Fibroblast of lung (primary cell): Measurements from ENCODE around the gene KLHL13. TPM values are rescaled to one million over a fixed set of nuclear protein-coding genes. Genes with fewer than 3 reads are reported as not detected.

Source experiments
- DNase-seq, 2 donors: peaks; one replicate each; pipeline versions ENCODE4 v3.0.0 to v3.0.0-alpha.2; 2010; ENCODE audit warnings: low read depth in 2 of 2
- H2AFZ ChIP-seq: 2 replicates; pipeline ENCODE4 v1.5.1; 2012; ENCODE audit warnings: low read length, control low read depth, inconsistent platforms
- H3K27ac ChIP-seq: 2 replicates; pipeline ENCODE4 v1.5.1; 2011; ENCODE audit warnings: low read length, control low read depth; ENCODE audit not compliant: insufficient read depth
- H3K27me3 ChIP-seq: 2 replicates; pipeline ENCODE4 v1.5.1; 2011; ENCODE audit warnings: mild to moderate bottlenecking, low read length; ENCODE audit not compliant: control insufficient read depth, insufficient read depth
- H3K36me3 ChIP-seq: 2 replicates; pipeline ENCODE4 v1.5.1; 2011; ENCODE audit warnings: low read length; ENCODE audit not compliant: control insufficient read depth, insufficient read depth
- H3K4me1 ChIP-seq: 2 replicates; pipeline ENCODE4 v1.5.1; 2011; ENCODE audit warnings: low read length; ENCODE audit not compliant: control insufficient read depth, insufficient read depth; ENCODE audit errors: extremely low read depth
- H3K4me2 ChIP-seq: 2 replicates; pipeline ENCODE4 v1.5.1; 2011; ENCODE audit warnings: low read length, control low read depth; ENCODE audit not compliant: insufficient read depth; ENCODE audit errors: extremely low read depth
- H3K4me3 ChIP-seq, 4 experiments: fragments of 200-600 bp in 1 of 4; sonication (generic) in 1 of 4; replicated peaks in 1 of 4; 2 replicates each; pipeline ENCODE4 v1.5.1; 2011 to 2016; ENCODE audit warnings: low read length in 4 of 4, low read depth in 3 of 4, mild to moderate bottlenecking in 3 of 4, control low read depth in 2 of 4, inconsistent platforms in 1 of 4, mixed read lengths in 1 of 4; ENCODE audit not compliant: insufficient read depth in 1 of 4; ENCODE audit errors: control extremely low read depth in 1 of 4
- H3K79me2 ChIP-seq: 2 replicates; pipeline ENCODE4 v1.5.1; 2012; ENCODE audit warnings: mild to moderate bottlenecking, low read length, inconsistent platforms; ENCODE audit not compliant: control insufficient read depth, insufficient read depth
- H3K9ac ChIP-seq: 2 replicates; pipeline ENCODE4 v1.5.1; 2011; ENCODE audit warnings: mild to moderate bottlenecking, low read length, control low read depth; ENCODE audit not compliant: insufficient read depth
- H3K9me3 ChIP-seq: 2 replicates; pipeline ENCODE4 v1.5.1; 2012; ENCODE audit warnings: low read depth, low read length; ENCODE audit not compliant: control insufficient read depth, insufficient read depth
- H4K20me1 ChIP-seq: 2 replicates; pipeline ENCODE4 v1.5.1; 2011; ENCODE audit warnings: low read length; ENCODE audit not compliant: control insufficient read depth, insufficient read depth; ENCODE audit errors: extremely low read depth
- EZH2 ChIP-seq: IDR thresholded peaks from 2 replicates; pipeline ENCODE4 v1.5.1; 2012; ENCODE audit warnings: low read length, control low read depth, mild to moderate bottlenecking; ENCODE audit errors: missing control alignments
- polyA plus RNA-seq, 2 donors: library from polyadenylated mRNA; depleted of rRNA in 1 of 2; stranded (reverse) in 1 of 2; unstranded in 1 of 2; fragments of >200 nt; gene quantifications; 2 replicates each; pipeline ENCODE4 v1.2.1, GENCODE V29; 2011 to 2012; ENCODE audit warnings: missing spikeins in 1 of 2
- total RNA-seq: library from RNA; depleted of rRNA; stranded (reverse); fragments of >200 nt; gene quantifications from 2 replicates; pipeline ENCODE4 v1.2.1, GENCODE V29; 2014
- TF ChIP-seq, protein P1 (sequence below), 2 donors: IDR thresholded peaks in 1 of 2; conservative IDR thresholded peaks in 1 of 2; 1 replicate in 1 of 2; 2 replicates in 1 of 2; pipeline ENCODE4 v1.5.1; 2011 to 2012; ENCODE audit warnings: low read length in 2 of 2, control low read depth in 1 of 2, inconsistent platforms in 1 of 2, low read depth in 1 of 2, mild to moderate bottlenecking in 1 of 2

The KLHL13 gene
- total and polyA plus RNA-seq, 2 donors (not counting 1 experiment from before 2014, with no cell fraction given) = 6.2 to 22.5 TPM

DNA sequence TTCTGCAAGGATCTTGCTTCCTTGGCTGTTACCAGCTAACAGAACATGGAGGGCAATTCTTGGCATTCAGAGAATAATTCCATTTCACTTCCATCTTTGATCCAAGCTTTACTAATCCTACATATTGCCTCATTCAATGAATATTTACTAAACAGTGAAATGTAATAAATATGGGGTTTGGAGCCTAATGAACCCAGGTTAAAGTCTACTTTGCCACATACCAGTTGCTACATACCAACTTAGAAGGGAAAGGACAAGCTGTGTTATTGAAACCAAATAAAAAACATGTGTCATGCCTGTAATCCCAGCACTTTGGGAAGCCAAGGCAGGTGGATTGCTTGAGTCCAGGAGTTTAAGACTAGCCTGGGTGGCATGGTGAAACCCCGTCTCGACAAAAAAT, 265.6 kb downstream of the KLHL13 start:
- H3K27ac ChIP-seq = no peak overlapping the region
- no peak overlapping the region for H2AFZ ChIP-seq
- no peaks in the 10 kb centered on the region for H3K9me3 ChIP-seq
- H3K36me3 ChIP-seq = no peaks in the 10 kb centered on the region
- no peak overlapping the region for H3K9ac ChIP-seq
- no peaks in the 10 kb centered on the region for H3K27me3 ChIP-seq
- no peaks in the 10 kb centered on the region for H4K20me1 ChIP-seq
- no peak overlapping the region for H3K4me3 ChIP-seq
- no peak overlapping the region for H3K4me2 ChIP-seq
- DNase-seq = no peak
- no peak for TF ChIP-seq EZH2
- TF ChIP-seq, protein P1, sequence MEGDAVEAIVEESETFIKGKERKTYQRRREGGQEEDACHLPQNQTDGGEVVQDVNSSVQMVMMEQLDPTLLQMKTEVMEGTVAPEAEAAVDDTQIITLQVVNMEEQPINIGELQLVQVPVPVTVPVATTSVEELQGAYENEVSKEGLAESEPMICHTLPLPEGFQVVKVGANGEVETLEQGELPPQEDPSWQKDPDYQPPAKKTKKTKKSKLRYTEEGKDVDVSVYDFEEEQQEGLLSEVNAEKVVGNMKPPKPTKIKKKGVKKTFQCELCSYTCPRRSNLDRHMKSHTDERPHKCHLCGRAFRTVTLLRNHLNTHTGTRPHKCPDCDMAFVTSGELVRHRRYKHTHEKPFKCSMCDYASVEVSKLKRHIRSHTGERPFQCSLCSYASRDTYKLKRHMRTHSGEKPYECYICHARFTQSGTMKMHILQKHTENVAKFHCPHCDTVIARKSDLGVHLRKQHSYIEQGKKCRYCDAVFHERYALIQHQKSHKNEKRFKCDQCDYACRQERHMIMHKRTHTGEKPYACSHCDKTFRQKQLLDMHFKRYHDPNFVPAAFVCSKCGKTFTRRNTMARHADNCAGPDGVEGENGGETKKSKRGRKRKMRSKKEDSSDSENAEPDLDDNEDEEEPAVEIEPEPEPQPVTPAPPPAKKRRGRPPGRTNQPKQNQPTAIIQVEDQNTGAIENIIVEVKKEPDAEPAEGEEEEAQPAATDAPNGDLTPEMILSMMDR (conservative IDR thresholded peaks at IDR 0.05 in 1 of 2, IDR thresholded peaks at IDR 0.05 in 1 of 2; ENCODE audit: low read depth in 1 of 2, low read length in 2 of 2) = no peak
- H3K4me1 ChIP-seq = no peaks in the 10 kb centered on the region
- no peaks in the 10 kb centered on the region for H3K79me2 ChIP-seq

Other genes with a start within 250 kb of the KLHL13 start
- 12.1 and 15.0 TPM in 2 replicates for gene WDR44, start 229.3 kb upstream of the KLHL13 start, total RNA-seq
- gene WDR44, start 229.3 kb upstream of the KLHL13 start, polyA plus RNA-seq = 20.6 and 22.8 TPM in 2 replicates